ENCODE data around the gene IGLON5. TPM values are rescaled to one million over a fixed set of nuclear protein-coding genes. Genes with fewer than 3 reads are reported as not detected.
A peak's percentile ranks its signal among the peaks of the same experiment; 100 is the strongest.

Gene IGLON5
- total and polyA plus RNA-seq, 8 donors, result 1.0 to 4.1 (median 2.3) TPM; not detected in 2

DNA sequence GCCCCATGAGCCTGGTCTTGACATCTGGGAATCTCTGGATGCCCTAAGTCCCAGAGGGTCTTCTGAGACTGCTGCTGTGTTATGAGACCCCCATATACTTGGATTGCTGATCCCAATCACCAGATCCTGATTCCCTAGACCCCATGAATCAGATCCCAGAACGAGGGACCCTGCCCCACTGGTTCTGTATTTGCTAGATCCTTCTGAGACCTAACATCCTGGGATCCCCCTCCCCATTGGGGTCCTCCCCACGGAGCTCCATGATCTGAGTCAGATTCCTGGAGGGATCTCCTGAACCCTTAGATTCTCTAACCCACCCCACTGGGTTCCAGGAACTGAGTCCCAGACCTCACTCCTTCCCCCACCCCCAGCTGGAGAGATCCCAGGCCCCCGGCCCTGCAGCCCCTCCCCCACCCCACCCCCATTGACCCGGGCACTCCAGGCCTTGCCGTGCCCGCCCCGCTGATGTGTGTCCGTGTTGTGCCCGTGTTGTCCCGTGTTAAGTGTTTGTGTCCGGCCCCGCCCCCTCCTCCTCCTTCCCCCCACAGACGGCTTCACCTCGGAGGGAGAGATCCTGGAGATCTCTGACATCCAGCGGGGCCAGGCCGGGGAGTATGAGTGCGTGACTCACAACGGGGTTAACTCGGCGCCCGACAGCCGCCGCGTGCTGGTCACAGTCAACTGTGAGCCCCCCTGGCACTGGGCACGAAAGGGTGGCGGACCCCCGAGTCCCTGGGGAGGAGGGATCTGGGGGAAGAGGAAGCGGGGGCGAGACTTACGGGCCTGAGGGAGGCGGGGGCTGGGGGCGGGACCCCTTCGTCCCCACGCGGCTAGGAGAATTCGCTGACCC, 15.0 kb downstream of the IGLON5 start:
- ATAC-seq, result no peak
- intact Hi-C loops (cut with DNase I), result no loop called here
- no peaks in the 10 kb centered on the region for H3K9me3 ChIP-seq
- H3K27ac ChIP-seq, result no peak overlapping the region
- peaks cover 22 to 79% of the 10 kb centered on the region in 2 donors for H3K27me3 ChIP-seq
- DNase-seq, result no peak
- H3K36me3 ChIP-seq, result no peaks in the 10 kb centered on the region
- H3K4me3 ChIP-seq, result no peak overlapping the region
- peaks cover 4 to 12% of the 10 kb centered on the region in 2 donors for H3K4me1 ChIP-seq
- TF ChIP-seq, protein P1, sequence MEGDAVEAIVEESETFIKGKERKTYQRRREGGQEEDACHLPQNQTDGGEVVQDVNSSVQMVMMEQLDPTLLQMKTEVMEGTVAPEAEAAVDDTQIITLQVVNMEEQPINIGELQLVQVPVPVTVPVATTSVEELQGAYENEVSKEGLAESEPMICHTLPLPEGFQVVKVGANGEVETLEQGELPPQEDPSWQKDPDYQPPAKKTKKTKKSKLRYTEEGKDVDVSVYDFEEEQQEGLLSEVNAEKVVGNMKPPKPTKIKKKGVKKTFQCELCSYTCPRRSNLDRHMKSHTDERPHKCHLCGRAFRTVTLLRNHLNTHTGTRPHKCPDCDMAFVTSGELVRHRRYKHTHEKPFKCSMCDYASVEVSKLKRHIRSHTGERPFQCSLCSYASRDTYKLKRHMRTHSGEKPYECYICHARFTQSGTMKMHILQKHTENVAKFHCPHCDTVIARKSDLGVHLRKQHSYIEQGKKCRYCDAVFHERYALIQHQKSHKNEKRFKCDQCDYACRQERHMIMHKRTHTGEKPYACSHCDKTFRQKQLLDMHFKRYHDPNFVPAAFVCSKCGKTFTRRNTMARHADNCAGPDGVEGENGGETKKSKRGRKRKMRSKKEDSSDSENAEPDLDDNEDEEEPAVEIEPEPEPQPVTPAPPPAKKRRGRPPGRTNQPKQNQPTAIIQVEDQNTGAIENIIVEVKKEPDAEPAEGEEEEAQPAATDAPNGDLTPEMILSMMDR (IDR thresholded peaks at IDR 0.05), result no peak

DNA sequence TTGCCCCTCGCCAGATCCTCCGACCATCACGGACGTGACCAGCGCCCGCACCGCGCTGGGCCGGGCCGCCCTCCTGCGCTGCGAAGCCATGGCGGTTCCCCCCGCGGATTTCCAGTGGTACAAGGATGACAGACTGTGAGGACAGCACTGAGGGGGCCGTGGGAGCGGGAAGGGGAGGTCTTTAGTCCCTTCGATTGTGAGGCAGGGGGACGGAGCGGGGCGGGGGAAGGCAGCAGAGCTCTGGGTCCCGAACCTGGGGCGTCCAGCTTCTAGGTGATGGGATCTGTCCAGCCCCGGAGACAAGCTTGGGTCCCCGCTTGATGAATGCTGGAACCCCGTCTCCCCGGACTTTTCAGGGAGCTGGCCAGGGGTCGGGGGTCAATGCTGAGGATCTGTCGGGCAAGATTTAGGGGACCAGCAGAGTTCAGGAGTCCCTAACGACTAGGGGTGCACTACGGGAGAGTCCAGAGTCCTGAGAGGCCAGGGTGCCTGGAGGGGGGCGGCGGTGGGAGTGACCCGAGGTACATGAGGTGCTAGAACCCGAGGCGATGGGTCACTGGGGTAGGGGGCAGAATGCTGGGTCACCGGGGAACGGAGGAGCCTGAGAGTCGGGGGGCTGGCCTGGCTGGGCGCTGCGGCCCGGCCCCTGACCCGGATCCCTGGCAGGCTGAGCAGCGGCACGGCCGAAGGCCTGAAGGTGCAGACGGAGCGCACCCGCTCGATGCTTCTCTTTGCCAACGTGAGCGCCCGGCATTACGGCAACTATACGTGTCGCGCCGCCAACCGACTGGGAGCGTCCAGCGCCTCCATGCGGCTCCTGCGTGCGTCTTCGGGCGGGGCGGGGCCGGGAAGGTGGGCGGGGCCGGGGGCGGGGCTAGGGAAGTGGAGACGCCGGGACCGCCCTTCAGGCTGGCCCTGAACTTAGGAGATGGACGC, 15.9 kb downstream of the IGLON5 start:
- Histone ChIP-seq H3K27me3 (peaks cover 22 to 79% of the 10 kb centered on the region in 2 donors), H3K27ac (no peak overlapping the region), H3K9me3 (no peaks in the 10 kb centered on the region), H3K4me3 (peak overlapping the region in 1 of 2 donors; percentile 14), H3K36me3 (no peaks in the 10 kb centered on the region), H3K4me1 (peaks cover 4 to 12% of the 10 kb centered on the region in 2 donors)
- DNase-seq, result peak in 3 of 4 donors; percentile 32 to 84 (median 58)
- TF ChIP-seq, protein P1 (IDR thresholded peaks at IDR 0.05), result no peak
- intact Hi-C loops (cut with DNase I), result no loop called here
- peak; percentile 87 for ATAC-seq

- H3K4me3 ChIP-seq, result no peak overlapping the region
- peaks cover 22 to 61% of the 10 kb centered on the region in 2 donors for H3K27me3 ChIP-seq
- TF ChIP-seq, protein P1 (IDR thresholded peaks at IDR 0.05), result no peak
- no peak for DNase-seq
- no peak for ATAC-seq
- no peaks in the 10 kb centered on the region for H3K9me3 ChIP-seq
- no peaks in the 10 kb centered on the region for H3K36me3 ChIP-seq
- no peak overlapping the region for H3K27ac ChIP-seq
- peaks cover 4 to 12% of the 10 kb centered on the region in 2 donors for H3K4me1 ChIP-seq
- intact Hi-C loops (cut with DNase I), result no loop called here
Measured at GRCh38 chr19:51329411-51329810, 18.0 kb downstream of the IGLON5 start.

DNA sequence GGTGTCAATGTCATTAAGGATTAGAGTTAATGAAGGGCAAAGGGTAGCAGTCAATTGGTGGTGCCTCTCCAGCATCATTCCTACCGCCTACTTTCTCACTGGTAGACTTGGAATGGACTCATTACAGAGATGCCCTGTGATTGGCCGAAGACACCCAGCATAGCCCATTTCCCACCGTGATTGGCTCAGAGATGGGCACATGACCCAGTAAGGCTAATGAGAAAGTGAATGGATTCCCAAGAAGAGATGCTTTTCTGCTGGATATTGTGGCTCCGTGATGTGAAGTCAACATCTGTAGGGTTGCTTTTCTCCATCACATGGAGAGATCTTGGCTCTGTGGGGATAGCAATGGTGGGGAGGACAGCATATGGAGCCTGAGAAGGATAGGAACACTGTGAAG, 18.9 kb downstream of the IGLON5 start:
- Histone ChIP-seq H3K27ac (no peak overlapping the region), H3K27me3 (peaks cover 22 to 53% of the 10 kb centered on the region in 2 donors), H3K4me1 (peaks cover 4 to 12% of the 10 kb centered on the region in 2 donors), H3K36me3 (no peaks in the 10 kb centered on the region), H3K4me3 (no peak overlapping the region), H3K9me3 (no peaks in the 10 kb centered on the region)
- TF ChIP-seq, protein P1 (IDR thresholded peaks at IDR 0.05), result no peak
- no peak for ATAC-seq
- intact Hi-C loops (cut with DNase I), result no loop called here
- no peak for DNase-seq

Measured in left lung (tissue), 10 donors.